Tibial nerve (tissue), 4 donors: ENCODE results near the gene EIF3L. TPM values are rescaled to one million over a fixed set of nuclear protein-coding genes. Genes with fewer than 3 reads are reported as not detected.

Experiments
- DNase-seq, 2 donors: peaks; one replicate each; pipeline ENCODE4 v3.0.0-alpha.2; 2019; ENCODE audit warnings: low spot score in 2 of 2
- H3K27ac ChIP-seq, 4 donors: fragments of 200-600 bp; sonication (generic) in 3 of 4; one replicate each; pipeline ENCODE4 v1.5.1; 2017 to 2019; ENCODE audit warnings: mild to moderate bottlenecking in 1 of 4
- H3K27me3 ChIP-seq, 2 donors: fragments of 200-600 bp; sonication (generic) in 1 of 2; one replicate each; pipeline versions ENCODE4 v1.5.1 to v1.6.0; 2017 to 2019
- H3K36me3 ChIP-seq, 3 donors: fragments of 200-600 bp; sonication (generic); one replicate each; pipeline ENCODE4 v1.5.1; 2018 to 2019
- H3K4me1 ChIP-seq, 4 donors: fragments of 200-600 bp; sonication (generic) in 3 of 4; one replicate each; pipeline ENCODE4 v1.5.1; 2017 to 2019
- H3K4me3 ChIP-seq, 4 donors: fragments of 200-600 bp; sonication (generic) in 3 of 4; one replicate each; pipeline ENCODE4 v1.5.1; 2017 to 2019; ENCODE audit warnings: mild to moderate bottlenecking in 1 of 4, moderate library complexity in 1 of 4
- H3K9me3 ChIP-seq, 4 donors: fragments of 200-600 bp; sonication (generic) in 3 of 4; one replicate each; pipeline ENCODE4 v1.5.1; 2017 to 2019
- EP300 ChIP-seq, 2 donors: sonication (generic); formaldehyde crosslinking; IDR thresholded peaks; one replicate each; pipeline ENCODE4 v1.6.1; 2017; ENCODE audit warnings: antibody characterized with exemption in 2 of 2, mild to moderate bottlenecking in 1 of 2
- POLR2A ChIP-seq, 2 donors: fragments of 450-650 bp; IDR thresholded peaks; one replicate each; pipeline ENCODE4 v1.6.1; 2017; ENCODE audit warnings: antibody characterized with exemption in 2 of 2, mild to moderate bottlenecking in 2 of 2, moderate library complexity in 2 of 2
- WGBS, 2 donors: methylation state at CpG; one replicate each; pipeline ENCODE4 v1.1.5; 2018; 5-methylcytosine and 5-hydroxymethylcytosine counted together
- total RNA-seq, 4 donors: library from RNA; depleted of rRNA; stranded (reverse); fragments of >200 nt; gene quantifications; one replicate each; pipeline ENCODE4 v1.1.0, GENCODE V29; 2016
- TF ChIP-seq, protein P1 (sequence below), 5 experiments: fragments of 200-600 bp in 3 of 5; fragments of 450-650 bp in 2 of 5; sonication (generic) in 3 of 5; IDR thresholded peaks; one replicate each; pipeline ENCODE4 v1.5.1; 2016 to 2019; ENCODE audit warnings: antibody characterized with exemption in 5 of 5, mild to moderate bottlenecking in 3 of 5, moderate library complexity in 2 of 5

Gene EIF3L
- total RNA-seq, 4 donors from 2014 or later = 271 to 291 (median 274) TPM

DNA sequence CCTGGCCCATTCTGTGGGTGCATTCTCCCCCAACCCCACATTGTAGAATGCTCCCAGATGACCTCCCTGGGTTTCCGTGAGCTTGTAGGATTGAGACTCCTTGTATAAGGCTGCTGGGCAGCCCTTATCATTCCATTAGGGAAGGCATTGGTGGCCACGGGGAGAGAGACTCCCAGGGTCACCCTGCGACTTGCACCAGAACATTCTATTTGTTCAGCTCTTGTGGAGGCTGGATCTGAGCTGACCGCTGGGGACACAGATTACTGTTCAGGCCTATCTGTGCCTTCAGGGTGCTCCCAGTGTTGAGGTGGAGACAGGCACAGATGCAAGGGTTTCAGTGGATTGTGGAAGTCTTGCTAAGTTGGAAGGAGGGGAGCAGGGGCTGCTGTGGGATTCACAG is 74.7 kb downstream of the EIF3L start:
- Histone ChIP-seq H3K9me3 (no peaks in the 10 kb centered on the region), H3K36me3 (peaks cover 2 to 95% (median 9%) of the 10 kb centered on the region in 3 donors), H3K4me1 (no peaks in the 10 kb centered on the region), H3K27me3 (no peaks in the 10 kb centered on the region), H3K4me3 (no peak overlapping the region), H3K27ac (no peak overlapping the region)
- DNase-seq = no peak
- 67 to 87% methylated on average over 1 to 2 of the region's 4 CpGs for WGBS, 2 donors
- TF ChIP-seq, protein P1, sequence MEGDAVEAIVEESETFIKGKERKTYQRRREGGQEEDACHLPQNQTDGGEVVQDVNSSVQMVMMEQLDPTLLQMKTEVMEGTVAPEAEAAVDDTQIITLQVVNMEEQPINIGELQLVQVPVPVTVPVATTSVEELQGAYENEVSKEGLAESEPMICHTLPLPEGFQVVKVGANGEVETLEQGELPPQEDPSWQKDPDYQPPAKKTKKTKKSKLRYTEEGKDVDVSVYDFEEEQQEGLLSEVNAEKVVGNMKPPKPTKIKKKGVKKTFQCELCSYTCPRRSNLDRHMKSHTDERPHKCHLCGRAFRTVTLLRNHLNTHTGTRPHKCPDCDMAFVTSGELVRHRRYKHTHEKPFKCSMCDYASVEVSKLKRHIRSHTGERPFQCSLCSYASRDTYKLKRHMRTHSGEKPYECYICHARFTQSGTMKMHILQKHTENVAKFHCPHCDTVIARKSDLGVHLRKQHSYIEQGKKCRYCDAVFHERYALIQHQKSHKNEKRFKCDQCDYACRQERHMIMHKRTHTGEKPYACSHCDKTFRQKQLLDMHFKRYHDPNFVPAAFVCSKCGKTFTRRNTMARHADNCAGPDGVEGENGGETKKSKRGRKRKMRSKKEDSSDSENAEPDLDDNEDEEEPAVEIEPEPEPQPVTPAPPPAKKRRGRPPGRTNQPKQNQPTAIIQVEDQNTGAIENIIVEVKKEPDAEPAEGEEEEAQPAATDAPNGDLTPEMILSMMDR (IDR thresholded peaks at IDR 0.05) = no peak
- TF ChIP-seq POLR2A (IDR thresholded peaks at IDR 0.05) (no peak), EP300 (IDR thresholded peaks at IDR 0.05) (no peak)

- peaks cover 0 to 97% (median 9%) of the 10 kb centered on the region in 3 donors for H3K36me3 ChIP-seq
Observed at GRCh38 chr22:37924386-37925065, 75.3 kb downstream of the EIF3L start.

DNA sequence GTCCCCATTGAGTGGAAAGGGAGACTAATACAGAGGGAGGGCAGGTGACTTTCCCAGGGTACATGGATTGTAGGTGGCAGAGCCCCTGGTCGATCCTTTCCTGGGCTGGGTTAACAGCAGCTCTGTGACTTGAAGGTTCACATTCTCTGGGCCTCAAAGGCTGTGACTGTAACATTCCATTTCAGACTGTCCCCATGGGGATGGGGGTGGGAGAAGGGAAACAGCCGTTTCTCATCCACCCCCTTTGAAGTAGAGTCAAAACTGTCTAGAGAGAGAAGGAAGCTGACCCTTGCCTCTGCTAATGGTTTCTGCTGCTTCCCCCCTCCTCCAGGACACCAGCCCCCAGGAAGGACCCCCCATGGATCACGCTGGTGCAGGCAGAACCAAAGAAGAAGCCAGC is 76.1 kb downstream of the EIF3L start:
- TF ChIP-seq EP300 (IDR thresholded peaks at IDR 0.05) = no peak
- H3K27me3 ChIP-seq = no peaks in the 10 kb centered on the region
- no peak for DNase-seq
- no peak overlapping the region for H3K27ac ChIP-seq
- no peaks in the 10 kb centered on the region for H3K9me3 ChIP-seq
- 52 to 53% methylated on average over 3 of the region's 3 CpGs for WGBS, 2 donors
- no peak overlapping the region for H3K4me3 ChIP-seq
- peaks cover 0 to 3% (median 0%) of the 10 kb centered on the region in 4 donors for H3K4me1 ChIP-seq
- peaks cover 0 to 96% (median 9%) of the 10 kb centered on the region in 3 donors for H3K36me3 ChIP-seq

More at GRCh38 chr22:37924386-37925065, 75.3 kb downstream of the EIF3L start:
- TF ChIP-seq EP300 (IDR thresholded peaks at IDR 0.05) (no peak), POLR2A (IDR thresholded peaks at IDR 0.05) (no peak)
- TF ChIP-seq, protein P1 (IDR thresholded peaks at IDR 0.05) = no peak
- WGBS, 2 donors = 90 to 93% methylated on average over 15 to 18 of the region's 18 CpGs
- no peaks in the 10 kb centered on the region for H3K4me1 ChIP-seq
- no peaks in the 10 kb centered on the region for H3K27me3 ChIP-seq
- no peak overlapping the region for H3K4me3 ChIP-seq
- DNase-seq = no peak
- H3K27ac ChIP-seq = no peak overlapping the region
- no peaks in the 10 kb centered on the region for H3K9me3 ChIP-seq

- H3K27ac ChIP-seq = no peak overlapping the region
- H3K4me3 ChIP-seq = no peak overlapping the region
- H3K36me3 ChIP-seq = peaks cover 0 to 96% (median 9%) of the 10 kb centered on the region in 3 donors
- no peaks in the 10 kb centered on the region for H3K9me3 ChIP-seq
- no peak for DNase-seq
- WGBS, 2 donors = 70 to 85% methylated on average over 3 to 15 of the region's 15 CpGs
- H3K27me3 ChIP-seq = no peaks in the 10 kb centered on the region
- H3K4me1 ChIP-seq = peaks cover 0 to 7% (median 0%) of the 10 kb centered on the region in 4 donors
- TF ChIP-seq, protein P1 (IDR thresholded peaks at IDR 0.05) = no peak
- no peak for TF ChIP-seq EP300 (IDR thresholded peaks at IDR 0.05)
- TF ChIP-seq POLR2A (IDR thresholded peaks at IDR 0.05) = no peak
Observed at GRCh38 chr22:37925767-37926166, 76.5 kb downstream of the EIF3L start.

GRCh38 chr22:37926358-37926757 is 77.1 kb downstream of the EIF3L start:
- no peak overlapping the region for H3K27ac ChIP-seq
- peaks cover 0 to 9% (median 0%) of the 10 kb centered on the region in 4 donors for H3K4me1 ChIP-seq
- no peaks in the 10 kb centered on the region for H3K9me3 ChIP-seq
- TF ChIP-seq EP300 (IDR thresholded peaks at IDR 0.05) (no peak), POLR2A (IDR thresholded peaks at IDR 0.05) (no peak)
- TF ChIP-seq, protein P1 (IDR thresholded peaks at IDR 0.05) = no peak
- peaks cover 0 to 93% (median 9%) of the 10 kb centered on the region in 3 donors for H3K36me3 ChIP-seq
- no peak overlapping the region for H3K4me3 ChIP-seq
- H3K27me3 ChIP-seq = no peaks in the 10 kb centered on the region
- 95 to 98% methylated on average over 7 of the region's 7 CpGs for WGBS, 2 donors
- no peak for DNase-seq
